GM18505 (cell line): ENCODE data around the gene GABRR3.
"Not testable (repeated sequence)": the region's sequence is repeated elsewhere in the genome, so short reads cannot be mapped to it uniquely, and the experiment has no call there.

ENCODE experiments used
- ATAC-seq: cut with Tn5 transposase; IDR thresholded peaks from one replicate; pipeline ENCODE4 v1.9.1; 2021; ENCODE audit not compliant: unreplicated experiment
- POLR2A ChIP-seq: IDR thresholded peaks from 4 replicates; pipeline ENCODE4 v1.6.1; 2011; ENCODE audit warnings: borderline replicate concordance; ENCODE audit not compliant: insufficient read depth, insufficient read length; ENCODE audit errors: extremely low read depth

Gene GABRR3

GRCh38 chr3:98012979-98013378 is 22.1 kb downstream of the GABRR3 start:
- ATAC-seq = no peak
- no peak for TF ChIP-seq POLR2A

- ATAC-seq = not testable (repeated sequence)
Measured at GRCh38 chr3:98010883-98011449, 24.1 kb downstream of the GABRR3 start.

GRCh38 chr3:98010194-98010882 is 24.8 kb downstream of the GABRR3 start:
- ATAC-seq = no peak
- TF ChIP-seq POLR2A = no peak

- ATAC-seq = peak; percentile 65
Measured at GRCh38 chr3:98008855-98009254, 26.3 kb downstream of the GABRR3 start.

GRCh38 chr3:98005438-98005837 is 29.7 kb downstream of the GABRR3 start:
- ATAC-seq = no peak
- TF ChIP-seq POLR2A = no peak

More at GRCh38 chr3:98008855-98009254, 26.3 kb downstream of the GABRR3 start:
- no peak for TF ChIP-seq POLR2A

- no peak for ATAC-seq
- TF ChIP-seq POLR2A = no peak
Measured at GRCh38 chr3:98004721-98005120, 30.4 kb downstream of the GABRR3 start.

- TF ChIP-seq POLR2A = no peak
- ATAC-seq = peak; percentile 79
Measured at GRCh38 chr3:98003306-98003969, 31.7 kb downstream of the GABRR3 start.

GRCh38 chr3:98002717-98003116 is 32.4 kb downstream of the GABRR3 start:
- no peak for ATAC-seq
- no peak for TF ChIP-seq POLR2A

GRCh38 chr3:97999994-98000393 is 35.1 kb downstream of the GABRR3 start:
- TF ChIP-seq POLR2A = no peak
- no peak for ATAC-seq

GRCh38 chr3:97999103-97999502 is 36.0 kb downstream of the GABRR3 start:
- ATAC-seq = no peak
- no peak for TF ChIP-seq POLR2A

GRCh38 chr3:97996988-97997387 is 38.1 kb downstream of the GABRR3 start:
- ATAC-seq = no peak
- no peak for TF ChIP-seq POLR2A

GRCh38 chr3:97994328-97994945 is 40.7 kb downstream of the GABRR3 start:
- ATAC-seq = no peak
- no peak for TF ChIP-seq POLR2A

GRCh38 chr3:97993526-97993925 is 41.6 kb downstream of the GABRR3 start:
- ATAC-seq = no peak
- TF ChIP-seq POLR2A = no peak
